Measurements from ENCODE around the gene MAP3K9. TPM values are rescaled to one million over a fixed set of nuclear protein-coding genes. Genes with fewer than 3 reads are reported as not detected.

MAP3K9 gene
- total and polyA plus RNA-seq, 10 of the 15 experiments (the other 5 are each of a cell fraction or from before 2014, with no cell fraction given) = 0.48 to 7.9 (median 2.9) TPM

DNA sequence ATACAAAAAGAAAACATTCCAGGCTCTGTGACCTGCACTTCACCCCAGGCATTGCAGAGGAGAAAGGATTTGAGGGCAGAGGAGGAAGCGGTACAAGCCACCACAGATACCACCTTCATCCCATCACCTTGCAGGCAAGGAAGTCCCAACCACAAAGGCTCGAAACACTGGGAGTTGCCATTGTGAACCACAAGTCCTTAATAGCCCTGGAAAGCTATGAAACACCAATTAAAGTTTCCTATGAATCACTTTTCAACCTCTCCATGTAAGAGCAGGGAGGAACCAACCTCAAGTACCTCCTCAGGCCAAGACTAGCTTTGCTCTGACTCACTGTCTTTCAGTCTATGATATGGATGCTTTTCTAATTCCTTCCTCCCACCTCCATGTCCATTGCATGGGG is 27.0 kb downstream of the MAP3K9 start (continued):
- no peak for TF ChIP-seq HDAC6 (IDR thresholded peaks at IDR 0.05; ENCODE audit: unreplicated experiment)
- no peak for TF ChIP-seq FOS (IDR thresholded peaks at IDR 0.05; ENCODE audit: borderline replicate concordance, extremely low read depth, insufficient read length)
- TF ChIP-seq EGR1 (IDR thresholded peaks at IDR 0.05; ENCODE audit: borderline replicate concordance in 1 of 2, low read depth in 2 of 2, low read length in 2 of 2) = no peak
- TF ChIP-seq RUNX3 (IDR thresholded peaks at IDR 0.05; ENCODE audit: low read length) = peak; percentile 63

GRCh38 chr14:70780396-70781075 is 28.8 kb downstream of the MAP3K9 start:
- H3K9me3 ChIP-seq (replicated peaks; ENCODE audit: control insufficient read depth, insufficient read depth, low read length) = no peaks in the 10 kb centered on the region
- no peaks in the 10 kb centered on the region for H4K20me1 ChIP-seq (ENCODE audit: control insufficient read depth, insufficient read depth)
- H3K36me3 ChIP-seq (ENCODE audit: control insufficient read depth in 2 of 2, insufficient read depth in 2 of 2, low read length in 1 of 2) = no peaks in the 10 kb centered on the region; a peak in 2 of 4 replicates
- peak overlapping the region; percentile 8; the same call in 1 of the 2 replicates for H3K9ac ChIP-seq (ENCODE audit: control insufficient read depth, insufficient read depth, low read length)
- no peaks in the 10 kb centered on the region for H3K27me3 ChIP-seq (replicated peaks in 1 of 2; ENCODE audit: control insufficient read depth in 2 of 2, insufficient read depth in 2 of 2, low read length in 1 of 2)
- SMC1A ChIA-PET (ENCODE audit: uncharacterized antibody, unreplicated experiment) = interaction anchor here (0.7 to 1.9 kb wide), 7 partner anchors 8 to 136 kb away, joined by 3 to 6 read pairs (median 3); partner anchors contain the start of gene MAP3K9
- BruUV-seq (replicated peaks) = no TSS peak
- H2AFZ ChIP-seq (ENCODE audit: control insufficient read depth, low read depth, low read length) = peak overlapping the region; percentile 22
- POLR2A ChIA-PET = interaction anchor here (1.2 to 1.6 kb wide), 2 partner anchors 24 to 29 kb away, joined by 3 to 4 read pairs; partner anchors contain the start of gene MAP3K9
- FAIRE-seq = peak; percentile 65
- DNase-seq (ENCODE audit: low read depth, low spot score) = peak; percentile 66
- peak overlapping the region; percentile 60 for H3K27ac ChIP-seq (ENCODE audit: control insufficient read depth, insufficient read depth)
- peak; percentile 77 for ATAC-seq
- in situ Hi-C loops (cut with MboI) (no loop called here), intact Hi-C loops (cut with micrococcal nuclease; ENCODE audit: unreplicated experiment) (no loop called here)
- WGBS (ENCODE audit: insufficient coverage, insufficient replicate concordance, low lambda C conversion rate, missing lambda C conversion rate) = 5% methylated on average over 9 of the region's 9 CpGs
- H3K4me2 ChIP-seq (ENCODE audit: control insufficient read depth, insufficient read depth) = peak overlapping the region; percentile 75
- peaks cover 2% of the 10 kb centered on the region for H3K79me2 ChIP-seq (ENCODE audit: control insufficient read depth, insufficient read depth, low read length)
- CTCF ChIA-PET = interaction anchor here (0.8 to 1.6 kb wide), 6 partner anchors 10 to 42 kb away, joined by 3 read pairs; no protein-coding TSS in a partner anchor
- peak overlapping the region; percentile 42; the same call in 1 of the 2 replicates for H3K4me3 ChIP-seq
- peaks cover 54% of the 10 kb centered on the region for H3K4me1 ChIP-seq (ENCODE audit: control insufficient read depth, insufficient read depth, low read length)
- RAD21 ChIA-PET (ENCODE audit: unreplicated experiment) = no interaction called here
- TF ChIP-seq, protein P1, sequence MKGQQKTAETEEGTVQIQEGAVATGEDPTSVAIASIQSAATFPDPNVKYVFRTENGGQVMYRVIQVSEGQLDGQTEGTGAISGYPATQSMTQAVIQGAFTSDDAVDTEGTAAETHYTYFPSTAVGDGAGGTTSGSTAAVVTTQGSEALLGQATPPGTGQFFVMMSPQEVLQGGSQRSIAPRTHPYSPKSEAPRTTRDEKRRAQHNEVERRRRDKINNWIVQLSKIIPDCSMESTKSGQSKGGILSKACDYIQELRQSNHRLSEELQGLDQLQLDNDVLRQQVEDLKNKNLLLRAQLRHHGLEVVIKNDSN (IDR thresholded peaks at IDR 0.05; ENCODE audit: borderline replicate concordance, extremely low read length, insufficient read depth, low read depth, low read length) = no peak
- TF ChIP-seq POLR2AphosphoS5 (IDR thresholded peaks at IDR 0.05; ENCODE audit: low read length) (0 out of 2 replicates have a peak, but pooled peaks have one; percentile 18), CREM (IDR thresholded peaks at IDR 0.05; ENCODE audit: low read depth) (no peak), JUNB (IDR thresholded peaks at IDR 0.05) (no peak), PML (IDR thresholded peaks at IDR 0.05; ENCODE audit: low read length) (no peak), BRCA1 (IDR thresholded peaks at IDR 0.05; ENCODE audit: low read depth, low read length) (no peak), ZNF687 (IDR thresholded peaks at IDR 0.05) (no peak), EED (IDR thresholded peaks at IDR 0.05; ENCODE audit: low read depth) (no peak), SPI1 (IDR thresholded peaks at IDR 0.05; ENCODE audit: borderline replicate concordance, insufficient read depth, low read depth, low read length) (peak; percentile 97), SIN3A (IDR thresholded peaks at IDR 0.05; ENCODE audit: low read depth, low read length) (no peak), SMAD1 (IDR thresholded peaks at IDR 0.05; ENCODE audit: low read depth, partially characterized antibody) (peak; percentile 57), RUNX3 (IDR thresholded peaks at IDR 0.05; ENCODE audit: low read length) (peak; percentile 2; the same call in 1 of the 2 replicates), MTA3 (IDR thresholded peaks at IDR 0.05; ENCODE audit: borderline replicate concordance, low read length) (no peak), ASH2L (IDR thresholded peaks at IDR 0.05; ENCODE audit: borderline replicate concordance, low read depth) (0 out of 2 replicates have a peak, but pooled peaks have one; percentile 67), SMC3 (IDR thresholded peaks at IDR 0.05; ENCODE audit: borderline replicate concordance, low read length) (no peak), YBX1 (IDR thresholded peaks at IDR 0.05) (no peak)
